GM19452 (cell line): ENCODE measurements around the gene GTF2H3.

Experiments used
- ATAC-seq: cut with Tn5 transposase; IDR thresholded peaks from one replicate; pipeline ENCODE4 v1.9.1; 2021; ENCODE audit not compliant: unreplicated experiment

GTF2H3 gene

GRCh38 chr12:123645380-123645779 lies 11.8 kb downstream of the GTF2H3 start:
- ATAC-seq: no peak

DNA sequence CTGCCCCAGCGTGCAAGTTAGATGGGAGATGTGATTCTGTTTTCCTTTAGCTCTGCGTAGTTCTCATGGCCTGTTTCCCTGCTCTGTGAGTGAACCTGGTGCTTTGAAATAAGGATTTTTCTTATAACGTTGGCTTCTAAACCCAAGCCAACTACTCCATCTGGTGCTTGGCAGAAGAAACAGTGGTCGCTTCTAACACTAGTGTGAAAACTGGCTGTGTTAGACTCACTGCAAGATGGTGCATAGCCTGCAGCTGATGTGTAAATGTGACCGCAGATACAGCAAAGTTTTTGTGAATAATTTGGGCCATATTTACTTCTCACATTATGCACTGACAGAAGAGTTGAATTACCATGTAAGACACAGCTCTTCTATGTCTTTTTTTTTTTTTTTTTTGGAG lies 12.2 kb downstream of the GTF2H3 start:
- no peak for ATAC-seq

GRCh38 chr12:123648401-123648800 lies 14.8 kb downstream of the GTF2H3 start:
- ATAC-seq: no peak

GRCh38 chr12:123654129-123654701 lies 20.6 kb downstream of the GTF2H3 start:
- no peak for ATAC-seq

DNA sequence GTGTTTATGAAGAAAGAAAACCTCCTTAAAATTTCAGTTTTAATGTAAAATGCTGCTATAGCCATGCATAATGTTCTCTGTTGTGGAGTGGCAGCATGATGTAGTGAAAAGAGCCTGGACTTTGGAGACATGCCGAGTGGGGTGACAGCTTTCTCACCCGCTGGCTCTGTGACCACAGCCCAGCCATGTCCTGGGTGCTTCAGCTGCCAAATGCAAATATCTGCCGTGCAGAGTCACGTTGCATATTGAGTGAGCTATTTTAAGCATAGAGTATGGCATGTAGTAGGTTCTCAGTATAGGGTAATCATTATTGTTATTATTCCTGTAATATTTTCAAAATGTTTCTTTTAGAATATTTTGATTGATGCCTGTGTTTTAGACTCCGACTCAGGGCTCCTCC lies 21.8 kb downstream of the GTF2H3 start:
- peak; percentile 98 for ATAC-seq

GRCh38 chr12:123656392-123656791 lies 22.8 kb downstream of the GTF2H3 start:
- no peak for ATAC-seq

DNA sequence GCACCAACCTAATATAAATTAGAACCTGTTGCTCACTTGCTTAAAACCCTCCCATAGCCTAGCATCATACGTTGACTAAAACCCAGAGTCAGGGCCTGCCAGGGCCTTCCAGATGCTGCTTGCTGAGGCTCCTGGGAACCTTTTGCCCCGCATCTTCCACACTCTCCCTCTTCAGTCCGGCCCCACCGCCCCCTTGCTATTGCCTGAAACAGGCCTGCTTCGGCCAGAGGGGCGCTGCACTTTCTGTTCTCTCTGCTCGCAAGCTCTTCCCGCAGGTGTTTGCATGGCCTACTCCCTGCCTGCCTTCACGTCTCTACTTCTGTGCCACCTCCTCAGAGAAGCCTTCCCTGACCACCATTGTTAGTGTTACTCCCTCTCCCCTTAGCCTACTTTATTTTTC lies 23.6 kb downstream of the GTF2H3 start:
- no peak for ATAC-seq

GRCh38 chr12:123659996-123660727 lies 26.5 kb downstream of the GTF2H3 start:
- ATAC-seq: no peak

GRCh38 chr12:123667771-123668170 lies 34.1 kb downstream of the GTF2H3 start:
- ATAC-seq: no peak

GRCh38 chr12:123670882-123671728 lies 37.5 kb downstream of the GTF2H3 start, which contains the start of gene TCTN2:
Gene TCTN2, plus strand, starts transcription at chr12:123671113. Its CDS starts 128 bp downstream, at chr12:123671241.
- ATAC-seq: peak; percentile 100

DNA sequence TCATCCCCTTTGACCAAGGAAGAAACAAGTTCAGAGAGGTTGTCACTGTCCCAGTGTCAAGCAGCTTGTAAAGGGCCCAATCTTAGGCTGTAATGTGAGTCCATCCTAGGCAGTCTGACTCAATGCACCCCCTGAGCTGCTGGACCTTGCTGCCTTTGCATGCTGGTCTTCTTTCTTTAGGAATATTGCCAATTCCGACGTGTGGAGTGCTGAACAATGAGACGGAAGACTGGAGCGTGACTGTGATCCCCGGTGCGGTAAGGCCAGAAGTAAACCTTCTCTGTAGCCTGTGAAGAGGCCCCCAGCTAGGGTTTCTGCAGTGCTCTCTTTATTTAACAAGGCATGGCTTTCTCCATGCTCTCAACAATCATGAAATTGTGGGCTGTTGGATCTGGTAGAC lies 38.2 kb downstream of the GTF2H3 start:
- ATAC-seq: no peak

DNA sequence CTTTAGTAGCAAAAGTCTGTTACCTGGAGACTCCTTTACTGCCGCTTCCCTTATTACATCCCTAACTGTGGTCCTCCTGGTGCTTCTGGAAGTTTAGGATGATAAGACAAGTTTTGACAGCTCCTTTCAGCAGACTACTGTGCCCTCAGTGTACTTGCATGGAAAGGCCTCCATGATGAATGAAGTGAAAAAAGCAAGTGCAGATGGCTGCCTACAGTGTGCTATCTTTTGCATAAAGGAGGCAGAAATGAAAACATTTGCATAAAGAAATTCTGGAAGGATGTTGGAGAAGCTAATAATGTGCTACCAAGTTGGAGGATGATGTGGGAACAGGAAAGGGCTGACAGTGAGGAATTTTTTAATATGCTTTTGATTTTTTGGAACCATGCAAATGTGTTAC lies 41.8 kb downstream of the GTF2H3 start:
- ATAC-seq: no peak

DNA sequence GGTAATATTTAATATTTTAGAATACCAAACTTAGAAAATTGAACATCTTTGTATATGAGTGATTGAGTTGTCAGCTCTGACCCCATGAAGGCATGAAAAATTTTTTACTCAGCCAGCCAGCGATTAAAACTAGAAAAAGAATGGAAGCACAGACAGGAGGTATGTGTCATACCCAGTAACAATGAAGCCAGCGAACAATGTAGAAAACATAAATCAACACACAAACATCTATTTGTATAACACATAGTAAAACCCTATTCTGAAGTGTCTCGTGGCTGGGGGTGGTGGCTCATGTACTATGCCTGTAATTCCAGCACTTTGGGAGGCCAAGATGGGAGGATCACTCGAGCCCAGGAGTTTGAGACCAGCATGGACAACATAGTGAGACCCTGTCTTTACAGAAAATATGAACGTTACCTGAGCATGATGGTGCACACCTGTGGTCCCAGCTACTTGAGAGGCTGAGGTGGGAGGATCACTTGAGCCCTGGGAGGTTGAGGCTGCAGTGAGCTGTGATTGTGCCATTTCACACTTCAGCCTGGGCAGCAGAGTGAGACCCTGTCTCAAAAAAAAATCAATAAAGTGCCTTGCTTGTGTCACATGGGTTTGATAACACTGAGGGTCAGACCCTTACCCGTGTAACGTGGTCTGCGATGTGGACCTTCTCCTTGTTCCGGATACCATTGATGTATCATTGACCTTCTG lies 43.1 kb downstream of the GTF2H3 start:
- ATAC-seq: no peak

- ATAC-seq: no peak
These were observed 45.4 kb downstream of the GTF2H3 start for GRCh38 chr12:123678981-123679380.

DNA sequence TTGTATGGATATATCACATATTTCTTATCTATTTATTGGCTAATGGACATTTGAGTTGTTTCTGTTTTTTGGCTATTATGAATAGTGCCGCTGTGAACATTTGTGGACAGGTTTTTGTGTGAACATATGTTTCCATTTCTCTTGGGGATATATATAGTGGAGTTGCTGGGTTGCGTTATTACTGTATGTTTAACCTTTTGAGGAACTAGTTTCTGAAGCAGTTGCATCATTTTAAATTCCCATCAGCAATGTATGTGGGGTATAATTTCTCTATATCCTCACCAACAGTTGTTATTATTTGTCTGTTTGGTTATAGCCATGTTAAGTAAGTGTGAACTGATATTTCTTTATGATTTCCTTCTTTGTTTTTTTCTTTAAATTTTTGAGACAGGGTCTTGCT lies 48.0 kb downstream of the GTF2H3 start:
- no peak for ATAC-seq

GRCh38 chr12:123683964-123684363 lies 50.3 kb downstream of the GTF2H3 start:
- no peak for ATAC-seq

DNA sequence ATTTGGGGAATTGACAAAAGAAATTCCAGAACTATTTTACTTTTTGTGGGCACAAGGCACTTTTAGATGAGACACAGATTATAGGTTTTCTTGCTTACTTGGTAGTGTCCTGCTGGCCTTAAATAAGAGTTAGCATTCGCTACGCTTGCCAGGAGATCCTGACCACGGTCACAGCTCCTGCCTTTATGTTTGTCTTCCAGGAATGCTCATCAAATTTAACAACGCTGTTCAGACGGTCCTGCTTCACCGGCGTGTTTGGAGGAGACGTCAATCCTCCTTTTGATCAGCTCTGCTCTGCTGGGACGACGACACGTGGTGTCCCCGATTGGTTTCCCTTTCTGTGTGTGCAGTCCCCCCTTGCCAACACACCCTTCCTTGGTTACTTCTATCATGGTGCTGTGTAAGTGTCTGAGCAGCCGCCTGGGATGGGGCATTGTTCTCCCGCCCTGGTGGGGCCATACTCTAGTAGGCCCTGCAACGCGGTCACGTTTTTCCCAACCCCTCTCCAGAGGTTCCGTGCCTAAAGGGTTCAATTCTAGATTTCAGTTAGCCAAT lies 53.1 kb downstream of the GTF2H3 start:
- no peak for ATAC-seq

- no peak for ATAC-seq
These were observed 56.7 kb downstream of the GTF2H3 start for GRCh38 chr12:123690191-123690840.

DNA sequence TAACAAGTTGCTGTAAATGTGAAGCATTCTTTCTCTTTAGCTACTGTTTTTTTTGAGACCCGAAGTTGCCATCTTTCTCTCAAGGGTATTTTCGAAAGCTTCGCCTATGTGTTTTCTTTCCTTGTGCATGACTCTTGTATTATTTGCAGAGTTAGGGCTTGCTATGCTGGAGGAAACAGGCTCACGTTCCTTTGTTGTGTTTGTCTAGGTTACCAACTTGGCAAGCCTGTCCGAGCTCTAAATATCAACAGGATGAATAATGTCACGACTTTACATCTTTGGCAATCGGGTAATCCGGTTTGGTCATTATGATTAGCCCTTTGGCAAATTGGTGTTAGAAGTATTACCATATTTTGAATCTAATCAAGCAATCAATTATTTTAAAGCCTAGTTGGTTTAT lies 62.6 kb downstream of the GTF2H3 start:
- no peak for ATAC-seq

- no peak for ATAC-seq
These were observed 63.0 kb downstream of the GTF2H3 start for GRCh38 chr12:123696646-123697045.
